BLaER1 treated with 17β-estradiol and CSF1 and Interleukin-3, amounts not matched to agents 10 nM and 100 nM (cell line): ENCODE data around the gene STIM1.

Source experiments
- H3K27ac ChIP-seq, 11 experiments: shearing (Covaris generic); formaldehyde crosslinking; 2 replicates each; pipeline ENCODE4 v1.8.1; 2022
- H3K27me3 ChIP-seq, 11 experiments: shearing (Covaris generic); formaldehyde crosslinking; 2 replicates each; pipeline ENCODE4 v1.8.1; 2022
- H3K36me3 ChIP-seq, 11 experiments: shearing (Covaris generic); formaldehyde crosslinking; 2 replicates each; pipeline ENCODE4 v1.8.1; 2022
- H3K4me1 ChIP-seq, 10 experiments: shearing (Covaris generic); formaldehyde crosslinking; 2 replicates each; pipeline ENCODE4 v1.8.1; 2022
- H3K4me2 ChIP-seq, 11 experiments: shearing (Covaris generic); formaldehyde crosslinking; 2 replicates each; pipeline ENCODE4 v1.8.1; 2022
- H3K4me3 ChIP-seq, 10 experiments: shearing (Covaris generic); formaldehyde crosslinking; 2 replicates each; pipeline ENCODE4 v1.8.1; 2022
- H3K9ac ChIP-seq, 11 experiments: shearing (Covaris generic); formaldehyde crosslinking; 2 replicates each; pipeline ENCODE4 v1.8.1; 2022
- H3K9me3 ChIP-seq, 11 experiments: shearing (Covaris generic); formaldehyde crosslinking; replicated peaks in 1 of 11; 2 replicates each; pipeline ENCODE4 v1.8.1; 2022
- H4K20me1 ChIP-seq, 11 experiments: shearing (Covaris generic); formaldehyde crosslinking; 2 replicates each; pipeline ENCODE4 v1.8.1; 2022
- Cebpa-rat ChIP-seq, 11 experiments: shearing (Covaris generic); IDR thresholded peaks; 2 replicates each; pipeline ENCODE4 v1.8.1; 2022

The STIM1 gene

GRCh38 chr11:4076774-4077173 lies 221.3 kb downstream of the STIM1 start:
- no peaks in the 10 kb centered on the region for H3K27me3 ChIP-seq
- no peak overlapping the region for H3K9ac ChIP-seq
- TF ChIP-seq Cebpa-rat (IDR thresholded peaks at IDR 0.05): no peak
- no peak overlapping the region for H3K4me2 ChIP-seq
- H4K20me1 ChIP-seq: no peaks in the 10 kb centered on the region; a peak in 2 of 22 replicates
- H3K27ac ChIP-seq: no peak overlapping the region
- H3K4me3 ChIP-seq: no peak overlapping the region
- no peaks in the 10 kb centered on the region for H3K9me3 ChIP-seq
- peaks cover 0 to 9% (median 8%) of the 10 kb centered on the region in 10 experiments; a peak in 7 of 20 replicates for H3K4me1 ChIP-seq
- peaks cover 0 to 68% (median 13%) of the 10 kb centered on the region in 11 experiments; a peak in 14 of 22 replicates for H3K36me3 ChIP-seq

- peaks cover 22 to 88% (median 37%) of the 10 kb centered on the region in 11 experiments; a peak in 20 of 22 replicates for H3K36me3 ChIP-seq
Measured at GRCh38 chr11:4083198-4083597, 227.7 kb downstream of the STIM1 start.

GRCh38 chr11:4084406-4085125 lies 229.1 kb downstream of the STIM1 start:
- peaks cover 0 to 24% (median 2%) of the 10 kb centered on the region in 10 experiments; a peak in 7 of 20 replicates for H3K4me1 ChIP-seq
- no peak overlapping the region for H3K9ac ChIP-seq
- H4K20me1 ChIP-seq: peaks cover 0 to 14% (median 0%) of the 10 kb centered on the region in 11 experiments; a peak in 5 of 22 replicates
- no peaks in the 10 kb centered on the region for H3K9me3 ChIP-seq
- no peaks in the 10 kb centered on the region for H3K27me3 ChIP-seq
- TF ChIP-seq Cebpa-rat (IDR thresholded peaks at IDR 0.05): no peak
- H3K27ac ChIP-seq: no peak overlapping the region
- H3K4me3 ChIP-seq: no peak overlapping the region
- H3K36me3 ChIP-seq: peaks cover 22 to 92% (median 37%) of the 10 kb centered on the region in 11 experiments; a peak in 20 of 22 replicates
- H3K4me2 ChIP-seq: no peak overlapping the region

More at GRCh38 chr11:4083198-4083597, 227.7 kb downstream of the STIM1 start:
- peaks cover 0 to 14% (median 0%) of the 10 kb centered on the region in 11 experiments; a peak in 5 of 22 replicates for H4K20me1 ChIP-seq
- H3K9ac ChIP-seq: no peak overlapping the region
- H3K27me3 ChIP-seq: no peaks in the 10 kb centered on the region
- no peaks in the 10 kb centered on the region for H3K9me3 ChIP-seq
- H3K4me2 ChIP-seq: no peak overlapping the region
- H3K27ac ChIP-seq: no peak overlapping the region
- peaks cover 0 to 22% (median 2%) of the 10 kb centered on the region in 10 experiments; a peak in 7 of 20 replicates for H3K4me1 ChIP-seq
- H3K4me3 ChIP-seq: no peak overlapping the region
- no peak for TF ChIP-seq Cebpa-rat (IDR thresholded peaks at IDR 0.05)

GRCh38 chr11:4085575-4085974 lies 230.1 kb downstream of the STIM1 start:
- Histone ChIP-seq H3K27ac (no peak overlapping the region), H3K4me1 (peaks cover 0 to 34% (median 2%) of the 10 kb centered on the region in 10 experiments; a peak in 8 of 20 replicates), H3K9me3 (no peaks in the 10 kb centered on the region), H4K20me1 (peaks cover 0 to 14% (median 0%) of the 10 kb centered on the region in 11 experiments; a peak in 5 of 22 replicates), H3K27me3 (no peaks in the 10 kb centered on the region), H3K4me3 (no peak overlapping the region), H3K4me2 (0 out of 22 replicates have a peak overlapping the region, but pooled peaks of 1 of the 11 experiments have one; percentile 20), H3K9ac (no peak overlapping the region), H3K36me3 (peaks cover 22 to 92% (median 37%) of the 10 kb centered on the region in 11 experiments; a peak in 20 of 22 replicates)
- no peak for TF ChIP-seq Cebpa-rat (IDR thresholded peaks at IDR 0.05)

- Histone ChIP-seq H3K27ac (no peak overlapping the region), H3K27me3 (no peaks in the 10 kb centered on the region), H3K4me1 (peaks cover 3 to 42% (median 8%) of the 10 kb centered on the region in 10 experiments; a peak in 19 of 20 replicates), H3K4me2 (no peak overlapping the region), H3K4me3 (no peak overlapping the region), H3K9ac (no peak overlapping the region), H4K20me1 (peaks cover 0 to 14% (median 0%) of the 10 kb centered on the region in 11 experiments; a peak in 5 of 22 replicates), H3K36me3 (peaks cover 21 to 93% (median 37%) of the 10 kb centered on the region in 11 experiments; a peak in 20 of 22 replicates), H3K9me3 (no peaks in the 10 kb centered on the region)
- no peak for TF ChIP-seq Cebpa-rat (IDR thresholded peaks at IDR 0.05)
Measured at GRCh38 chr11:4086575-4087353, 231.3 kb downstream of the STIM1 start.

- Histone ChIP-seq H3K27me3 (no peaks in the 10 kb centered on the region), H3K36me3 (peaks cover 18 to 87% (median 33%) of the 10 kb centered on the region in 11 experiments; a peak in 20 of 22 replicates), H3K4me2 (no peak overlapping the region), H4K20me1 (peaks cover 0 to 14% (median 0%) of the 10 kb centered on the region in 11 experiments; a peak in 5 of 22 replicates), H3K9me3 (no peaks in the 10 kb centered on the region), H3K4me3 (no peak overlapping the region), H3K9ac (no peak overlapping the region), H3K4me1 (peaks cover 11 to 50% (median 16%) of the 10 kb centered on the region in 10 experiments; a peak in 19 of 20 replicates), H3K27ac (no peak overlapping the region)
- no peak for TF ChIP-seq Cebpa-rat (IDR thresholded peaks at IDR 0.05)
Measured at GRCh38 chr11:4087551-4087950, 232.1 kb downstream of the STIM1 start.

- H3K4me3 ChIP-seq: no peak overlapping the region
- TF ChIP-seq Cebpa-rat (IDR thresholded peaks at IDR 0.05): no peak
- peaks cover 20 to 52% (median 26%) of the 10 kb centered on the region in 10 experiments for H3K4me1 ChIP-seq
- H3K9ac ChIP-seq: no peak overlapping the region
- no peaks in the 10 kb centered on the region for H3K9me3 ChIP-seq
- H3K4me2 ChIP-seq: peak overlapping the region in 1 of 11 experiments; percentile 15; a peak in 1 of 22 replicates
- H3K27me3 ChIP-seq: no peaks in the 10 kb centered on the region
- H4K20me1 ChIP-seq: peaks cover 0 to 5% (median 0%) of the 10 kb centered on the region in 11 experiments; a peak in 4 of 22 replicates
- no peak overlapping the region for H3K27ac ChIP-seq
- H3K36me3 ChIP-seq: peaks cover 9 to 61% (median 17%) of the 10 kb centered on the region in 11 experiments; a peak in 19 of 22 replicates
Measured at GRCh38 chr11:4090258-4090657, 234.8 kb downstream of the STIM1 start.

- Histone ChIP-seq H3K4me2 (peak overlapping the region; percentile 19 to 83 (median 46); a peak in 20 of 22 replicates), H3K27me3 (no peaks in the 10 kb centered on the region), H3K27ac (peak overlapping the region in 3 of 11 experiments; percentile 4 to 19 (median 11); a peak in 2 of 22 replicates), H4K20me1 (0 out of 22 replicates have a peak, but pooled peaks cover 0 to 4% (median 0%) of the 10 kb centered on the region in 11 experiments), H3K36me3 (peaks cover 0 to 54% (median 17%) of the 10 kb centered on the region in 11 experiments; a peak in 19 of 22 replicates), H3K9me3 (no peaks in the 10 kb centered on the region), H3K9ac (peak overlapping the region in 2 of 11 experiments; percentile 17 to 41; a peak in 3 of 22 replicates), H3K4me3 (no peak overlapping the region), H3K4me1 (peaks cover 36 to 59% (median 41%) of the 10 kb centered on the region in 10 experiments)
- TF ChIP-seq Cebpa-rat (IDR thresholded peaks at IDR 0.05): no peak
Measured at GRCh38 chr11:4092026-4092425, 236.6 kb downstream of the STIM1 start.
